HEK293 (cell line): ENCODE results near the gene PARD3.

Experiments
- CTCF ChIA-PET: fragments of 350-600 bp; formaldehyde crosslinking; extraction: SDS; loops from one replicate; lab custom pipeline; 2021; ENCODE audit warnings: antibody characterized with exemption; lab: Yijun Ruan, JAX
- POLR2A ChIA-PET: fragments of 300-600 bp; formaldehyde crosslinking; extraction: SDS; loops from one replicate; lab custom pipeline; 2020; ENCODE audit warnings: antibody characterized with exemption, inconsistent platforms; lab: Yijun Ruan, JAX
- H3K27ac ChIP-seq: fragments of 200-500 bp; sonication (Bioruptor generic); 2 replicates; pipeline ENCODE4 v1.5.1; 2014; ENCODE audit warnings: low read depth, low read length, control low read depth, inconsistent platforms; ENCODE audit errors: extremely low read depth
- H3K36me3 ChIP-seq, 2 experiments: fragments of 200-500 bp in 1 of 2; sonication (Bioruptor generic) in 1 of 2; 1 replicate in 1 of 2; 2 replicates in 1 of 2; pipeline ENCODE4 v1.5.1; 2014 to 2017; ENCODE audit warnings: inconsistent platforms in 2 of 2, low read length in 2 of 2; ENCODE audit not compliant: control insufficient read depth in 2 of 2, insufficient read depth in 1 of 2
- H3K4me1 ChIP-seq: fragments of 200-500 bp; sonication (Bioruptor generic); 2 replicates; pipeline ENCODE4 v1.5.1; 2014; ENCODE audit warnings: mild to moderate bottlenecking, low read length, inconsistent platforms; ENCODE audit not compliant: control insufficient read depth, insufficient read depth
- H3K4me3 ChIP-seq: 2 replicates; pipeline ENCODE4 v1.5.1; 2011; ENCODE audit warnings: low read depth, mild to moderate bottlenecking, control low read depth, low read length, moderate library complexity
- H3K9me3 ChIP-seq: fragments of 200-500 bp; sonication (Bioruptor generic); 2 replicates; pipeline ENCODE4 v1.5.1; 2014; ENCODE audit warnings: low read depth, low read length, inconsistent platforms; ENCODE audit not compliant: control insufficient read depth, insufficient read depth
- KLF10 ChIP-seq: fragments of 450-650 bp; IDR thresholded peaks from 2 replicates; pipeline ENCODE4 v1.5.1; 2018; ENCODE audit warnings: missing biosample characterization, mild to moderate bottlenecking, missing genetic modification characterization
- KLF16 ChIP-seq: fragments of 450-650 bp; formaldehyde crosslinking; IDR thresholded peaks from 2 replicates; pipeline ENCODE4 v1.5.1; 2017; ENCODE audit warnings: missing biosample characterization, missing genetic modification characterization
- KLF7 ChIP-seq: fragments of 450-650 bp; formaldehyde crosslinking; IDR thresholded peaks from 2 replicates; pipeline ENCODE4 v1.5.1; 2016; ENCODE audit warnings: missing biosample characterization, missing genetic modification characterization, borderline replicate concordance
- KLF9 ChIP-seq: fragments of 450-650 bp; formaldehyde crosslinking; IDR thresholded peaks from 2 replicates; pipeline ENCODE4 v1.5.1; 2016; ENCODE audit warnings: missing biosample characterization, missing genetic modification characterization, low read depth
- SCRT2 ChIP-seq: fragments of 450-650 bp; formaldehyde crosslinking; IDR thresholded peaks from 2 replicates; pipeline ENCODE4 v1.5.1; 2016; ENCODE audit warnings: missing biosample characterization, missing genetic modification characterization
- SP2 ChIP-seq: fragments of 450-650 bp; formaldehyde crosslinking; IDR thresholded peaks from 2 replicates; pipeline ENCODE4 v1.5.1; 2016; ENCODE audit warnings: missing biosample characterization, missing genetic modification characterization
- SP3 ChIP-seq: fragments of 450-650 bp; formaldehyde crosslinking; IDR thresholded peaks from 2 replicates; pipeline ENCODE4 v1.5.1; 2016; ENCODE audit warnings: missing biosample characterization, missing genetic modification characterization
- ZBTB8A ChIP-seq: fragments of 450-650 bp; formaldehyde crosslinking; IDR thresholded peaks from 2 replicates; pipeline ENCODE4 v1.5.1; 2016; ENCODE audit warnings: missing biosample characterization, missing genetic modification characterization
- ZNF133 ChIP-seq: fragments of 450-650 bp; formaldehyde crosslinking; IDR thresholded peaks from 2 replicates; pipeline ENCODE4 v1.5.1; 2016; ENCODE audit warnings: missing biosample characterization, missing genetic modification characterization
- ZNF155 ChIP-seq: fragments of 450-650 bp; formaldehyde crosslinking; IDR thresholded peaks from 2 replicates; pipeline ENCODE4 v1.5.1; 2016; ENCODE audit warnings: missing biosample characterization, missing genetic modification characterization
- ZNF214 ChIP-seq: fragments of 450-650 bp; formaldehyde crosslinking; IDR thresholded peaks from 2 replicates; pipeline ENCODE4 v1.5.1; 2017; ENCODE audit warnings: missing biosample characterization, mild to moderate bottlenecking, missing genetic modification characterization, borderline replicate concordance
- ZNF366 ChIP-seq: fragments of 450-650 bp; formaldehyde crosslinking; conservative IDR thresholded peaks from 2 replicates; pipeline ENCODE4 v1.5.1; 2016; ENCODE audit warnings: missing biosample characterization, missing genetic modification characterization
- ZNF510 ChIP-seq: fragments of 450-650 bp; formaldehyde crosslinking; IDR thresholded peaks from 2 replicates; pipeline ENCODE4 v1.5.1; 2018; ENCODE audit warnings: mild to moderate bottlenecking, missing genetic modification characterization, missing biosample characterization; ENCODE audit not compliant: insufficient replicate concordance
- ZNF544 ChIP-seq: fragments of 450-650 bp; formaldehyde crosslinking; IDR thresholded peaks from 2 replicates; pipeline ENCODE4 v1.5.0; 2017; ENCODE audit warnings: missing biosample characterization, missing genetic modification characterization
- ZNF549 ChIP-seq: fragments of 450-650 bp; IDR thresholded peaks from 2 replicates; pipeline ENCODE4 v1.5.1; 2018; ENCODE audit warnings: missing biosample characterization, missing genetic modification characterization, mild to moderate bottlenecking, inconsistent platforms, moderate library complexity
- ZNF621 ChIP-seq: fragments of 450-650 bp; formaldehyde crosslinking; IDR thresholded peaks from 2 replicates; pipeline ENCODE4 v1.5.1; 2017; ENCODE audit warnings: missing biosample characterization, missing genetic modification characterization
- ZNF654 ChIP-seq: fragments of 450-650 bp; formaldehyde crosslinking; IDR thresholded peaks from 2 replicates; pipeline ENCODE4 v1.5.1; 2016; ENCODE audit warnings: low read depth, missing biosample characterization, missing genetic modification characterization
- ZNF701 ChIP-seq: fragments of 450-650 bp; formaldehyde crosslinking; IDR thresholded peaks from 2 replicates; pipeline ENCODE4 v1.5.1; 2016; ENCODE audit warnings: missing biosample characterization, missing genetic modification characterization
- ZNF777 ChIP-seq: fragments of 450-650 bp; formaldehyde crosslinking; IDR thresholded peaks from 2 replicates; pipeline ENCODE4 v1.5.1; 2017; ENCODE audit warnings: missing biosample characterization, missing genetic modification characterization, borderline replicate concordance
- TF ChIP-seq, protein P1 (sequence below): fragments of 450-650 bp; IDR thresholded peaks from 2 replicates; pipeline ENCODE4 v1.5.1; 2018; ENCODE audit warnings: missing biosample characterization, mild to moderate bottlenecking, missing genetic modification characterization
- TF ChIP-seq, protein P2 (sequence below): fragments of 450-650 bp; formaldehyde crosslinking; IDR thresholded peaks from 2 replicates; pipeline ENCODE4 v1.5.1; 2016; ENCODE audit warnings: missing biosample characterization, missing genetic modification characterization, low read depth
- TF ChIP-seq, protein P3 (sequence below): fragments of 450-650 bp; formaldehyde crosslinking; IDR thresholded peaks from 2 replicates; pipeline ENCODE4 v1.5.1; 2016; ENCODE audit warnings: missing biosample characterization, missing genetic modification characterization
- TF ChIP-seq, protein P4 (sequence below): fragments of 450-650 bp; formaldehyde crosslinking; IDR thresholded peaks from 2 replicates; pipeline ENCODE4 v1.5.1; 2016; ENCODE audit warnings: missing biosample characterization, missing genetic modification characterization
- TF ChIP-seq, protein P5 (sequence below): fragments of 450-650 bp; IDR thresholded peaks from 2 replicates; pipeline ENCODE4 v1.5.1; 2018; ENCODE audit warnings: missing biosample characterization, missing genetic modification characterization
- TF ChIP-seq, protein P6 (sequence below): fragments of 450-650 bp; formaldehyde crosslinking; IDR thresholded peaks from 2 replicates; pipeline ENCODE4; 2016; ENCODE audit warnings: missing biosample characterization, missing genetic modification characterization

The PARD3 gene

DNA sequence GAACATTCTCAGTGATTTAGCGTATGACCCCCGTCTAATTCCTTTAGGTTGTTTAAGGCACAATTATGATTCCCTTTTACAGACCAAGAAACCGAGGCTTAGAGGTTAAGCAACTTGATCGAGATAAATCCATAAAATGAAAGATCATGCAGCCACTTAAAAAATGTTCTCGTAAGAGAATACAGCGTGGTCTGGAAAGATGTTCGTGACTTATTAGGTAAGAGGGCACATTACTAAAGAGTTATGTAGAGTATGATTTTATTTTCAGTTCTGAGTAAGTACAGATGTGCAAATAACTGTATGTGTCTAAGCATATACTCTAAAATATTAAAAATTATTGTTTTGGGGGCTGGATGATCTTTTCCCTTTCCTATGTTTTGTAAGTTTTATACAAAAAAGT lies 575.1 kb downstream of the PARD3 start:
- Histone ChIP-seq H3K27ac (no peak overlapping the region), H3K9me3 (no peaks in the 10 kb centered on the region), H3K36me3 (no peaks in the 10 kb centered on the region), H3K4me3 (no peak overlapping the region), H3K4me1 (no peaks in the 10 kb centered on the region)
- TF ChIP-seq, protein P1, sequence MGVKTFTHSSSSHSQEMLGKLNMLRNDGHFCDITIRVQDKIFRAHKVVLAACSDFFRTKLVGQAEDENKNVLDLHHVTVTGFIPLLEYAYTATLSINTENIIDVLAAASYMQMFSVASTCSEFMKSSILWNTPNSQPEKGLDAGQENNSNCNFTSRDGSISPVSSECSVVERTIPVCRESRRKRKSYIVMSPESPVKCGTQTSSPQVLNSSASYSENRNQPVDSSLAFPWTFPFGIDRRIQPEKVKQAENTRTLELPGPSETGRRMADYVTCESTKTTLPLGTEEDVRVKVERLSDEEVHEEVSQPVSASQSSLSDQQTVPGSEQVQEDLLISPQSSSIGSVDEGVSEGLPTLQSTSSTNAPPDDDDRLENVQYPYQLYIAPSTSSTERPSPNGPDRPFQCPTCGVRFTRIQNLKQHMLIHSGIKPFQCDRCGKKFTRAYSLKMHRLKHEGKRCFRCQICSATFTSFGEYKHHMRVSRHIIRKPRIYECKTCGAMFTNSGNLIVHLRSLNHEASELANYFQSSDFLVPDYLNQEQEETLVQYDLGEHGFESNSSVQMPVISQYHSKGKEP = no peak
- TF ChIP-seq, protein P2, sequence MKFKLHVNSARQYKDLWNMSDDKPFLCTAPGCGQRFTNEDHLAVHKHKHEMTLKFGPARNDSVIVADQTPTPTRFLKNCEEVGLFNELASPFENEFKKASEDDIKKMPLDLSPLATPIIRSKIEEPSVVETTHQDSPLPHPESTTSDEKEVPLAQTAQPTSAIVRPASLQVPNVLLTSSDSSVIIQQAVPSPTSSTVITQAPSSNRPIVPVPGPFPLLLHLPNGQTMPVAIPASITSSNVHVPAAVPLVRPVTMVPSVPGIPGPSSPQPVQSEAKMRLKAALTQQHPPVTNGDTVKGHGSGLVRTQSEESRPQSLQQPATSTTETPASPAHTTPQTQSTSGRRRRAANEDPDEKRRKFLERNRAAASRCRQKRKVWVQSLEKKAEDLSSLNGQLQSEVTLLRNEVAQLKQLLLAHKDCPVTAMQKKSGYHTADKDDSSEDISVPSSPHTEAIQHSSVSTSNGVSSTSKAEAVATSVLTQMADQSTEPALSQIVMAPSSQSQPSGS = no peak
- TF ChIP-seq KLF16 (tag by site-specific recombination) (no peak), ZNF621 (no peak), KLF9 (tag by site-specific recombination) (no peak), ZNF214 (tag by site-specific recombination) (no peak), ZNF701 (tag by site-specific recombination) (no peak), ZNF654 (tag by site-specific recombination) (no peak), ZBTB8A (tag by site-specific recombination) (no peak), ZNF549 (no peak), SCRT2 (tag by site-specific recombination) (no peak), ZNF777 (tag by site-specific recombination) (no peak), SP2 (no peak), ZNF155 (tag by site-specific recombination) (no peak), ZNF366 (tag by site-specific recombination) (no peak), ZNF544 (no peak)
- TF ChIP-seq, protein P3, sequence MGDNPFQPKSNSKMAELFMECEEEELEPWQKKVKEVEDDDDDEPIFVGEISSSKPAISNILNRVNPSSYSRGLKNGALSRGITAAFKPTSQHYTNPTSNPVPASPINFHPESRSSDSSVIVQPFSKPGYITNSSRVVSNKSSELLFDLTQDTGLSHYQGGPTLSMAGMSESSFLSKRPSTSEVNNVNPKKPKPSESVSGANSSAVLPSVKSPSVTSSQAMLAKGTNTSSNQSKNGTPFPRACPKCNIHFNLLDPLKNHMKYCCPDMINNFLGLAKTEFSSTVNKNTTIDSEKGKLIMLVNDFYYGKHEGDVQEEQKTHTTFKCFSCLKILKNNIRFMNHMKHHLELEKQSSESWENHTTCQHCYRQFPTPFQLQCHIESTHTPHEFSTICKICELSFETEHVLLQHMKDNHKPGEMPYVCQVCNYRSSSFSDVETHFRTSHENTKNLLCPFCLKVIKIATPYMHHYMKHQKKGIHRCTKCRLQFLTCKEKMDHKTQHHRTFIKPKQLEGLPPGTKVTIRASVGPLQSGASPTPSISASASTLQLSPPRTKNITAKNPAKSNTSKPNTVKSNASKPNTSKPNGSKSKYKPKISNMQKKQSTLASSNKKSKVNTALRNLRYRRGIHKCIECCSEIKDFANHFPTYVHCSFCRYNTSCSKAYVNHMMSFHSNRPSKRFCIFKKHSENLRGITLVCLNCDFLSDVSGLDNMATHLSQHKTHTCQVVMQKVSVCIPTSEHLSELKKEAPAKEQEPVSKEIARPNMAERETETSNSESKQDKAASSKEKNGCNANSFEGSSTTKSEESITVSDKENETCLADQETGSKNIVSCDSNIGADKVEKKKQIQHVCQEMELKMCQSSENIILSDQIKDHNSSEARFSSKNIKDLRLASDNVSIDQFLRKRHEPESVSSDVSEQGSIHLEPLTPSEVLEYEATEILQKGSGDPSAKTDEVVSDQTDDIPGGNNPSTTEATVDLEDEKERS (tag by site-specific recombination) = no peak
- TF ChIP-seq, protein P4, sequence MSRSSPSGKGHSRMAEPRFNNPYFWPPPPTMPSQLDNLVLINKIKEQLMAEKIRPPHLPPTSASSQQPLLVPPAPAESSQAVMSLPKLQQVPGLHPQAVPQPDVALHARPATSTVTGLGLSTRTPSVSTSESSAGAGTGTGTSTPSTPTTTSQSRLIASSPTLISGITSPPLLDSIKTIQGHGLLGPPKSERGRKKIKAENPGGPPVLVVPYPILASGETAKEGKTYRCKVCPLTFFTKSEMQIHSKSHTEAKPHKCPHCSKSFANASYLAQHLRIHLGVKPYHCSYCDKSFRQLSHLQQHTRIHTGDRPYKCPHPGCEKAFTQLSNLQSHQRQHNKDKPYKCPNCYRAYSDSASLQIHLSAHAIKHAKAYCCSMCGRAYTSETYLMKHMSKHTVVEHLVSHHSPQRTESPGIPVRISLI (tag by site-specific recombination) = no peak
- CTCF ChIA-PET = interaction anchor here (0.7 kb wide), 1 partner anchor 105 kb away, joined by 4 read pairs; no protein-coding TSS in a partner anchor
- POLR2A ChIA-PET = no interaction called here

DNA sequence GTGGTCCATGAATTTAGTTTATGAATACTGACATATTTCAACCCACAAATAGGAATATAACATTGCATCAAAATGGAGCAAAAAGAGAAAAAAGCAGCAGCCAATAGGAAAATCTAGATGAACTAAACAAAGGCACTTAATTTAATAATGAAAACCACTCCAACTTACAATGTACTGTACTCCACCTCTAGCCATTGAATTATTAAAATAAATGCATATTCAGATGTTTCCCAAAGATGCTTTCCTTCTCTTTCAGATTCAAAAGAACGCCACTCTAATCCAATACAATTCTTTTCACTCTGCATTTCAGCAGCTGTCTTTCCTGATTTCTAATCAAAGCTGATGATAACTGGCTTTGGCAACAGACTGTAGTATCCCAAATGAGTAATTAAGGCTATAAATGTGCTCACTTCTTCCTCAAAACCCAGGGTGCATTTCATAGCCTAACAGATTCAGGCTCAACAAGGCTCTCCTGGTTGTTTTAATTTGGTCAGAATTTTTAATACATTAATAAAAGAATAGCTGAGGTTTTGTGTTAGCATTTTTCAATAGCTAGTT lies 577.1 kb downstream of the PARD3 start:
- ChIA-PET POLR2A (no interaction called here), CTCF (no interaction called here)
- Histone ChIP-seq H3K36me3 (no peaks in the 10 kb centered on the region), H3K9me3 (no peaks in the 10 kb centered on the region), H3K4me1 (no peaks in the 10 kb centered on the region), H3K27ac (no peak overlapping the region), H3K4me3 (no peak overlapping the region)
- no peak for TF ChIP-seq KLF10 (tag by site-specific recombination)
- no peak for TF ChIP-seq ZNF133 (tag by site-specific recombination)
- no peak for TF ChIP-seq ZNF510 (tag by site-specific recombination)
- no peak for TF ChIP-seq SP3 (tag by site-specific recombination)
- TF ChIP-seq KLF7 (tag by site-specific recombination) = no peak
- TF ChIP-seq, protein P5, sequence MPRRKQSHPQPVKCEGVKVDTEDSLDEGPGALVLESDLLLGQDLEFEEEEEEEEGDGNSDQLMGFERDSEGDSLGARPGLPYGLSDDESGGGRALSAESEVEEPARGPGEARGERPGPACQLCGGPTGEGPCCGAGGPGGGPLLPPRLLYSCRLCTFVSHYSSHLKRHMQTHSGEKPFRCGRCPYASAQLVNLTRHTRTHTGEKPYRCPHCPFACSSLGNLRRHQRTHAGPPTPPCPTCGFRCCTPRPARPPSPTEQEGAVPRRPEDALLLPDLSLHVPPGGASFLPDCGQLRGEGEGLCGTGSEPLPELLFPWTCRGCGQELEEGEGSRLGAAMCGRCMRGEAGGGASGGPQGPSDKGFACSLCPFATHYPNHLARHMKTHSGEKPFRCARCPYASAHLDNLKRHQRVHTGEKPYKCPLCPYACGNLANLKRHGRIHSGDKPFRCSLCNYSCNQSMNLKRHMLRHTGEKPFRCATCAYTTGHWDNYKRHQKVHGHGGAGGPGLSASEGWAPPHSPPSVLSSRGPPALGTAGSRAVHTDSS = no peak
- TF ChIP-seq, protein P6, sequence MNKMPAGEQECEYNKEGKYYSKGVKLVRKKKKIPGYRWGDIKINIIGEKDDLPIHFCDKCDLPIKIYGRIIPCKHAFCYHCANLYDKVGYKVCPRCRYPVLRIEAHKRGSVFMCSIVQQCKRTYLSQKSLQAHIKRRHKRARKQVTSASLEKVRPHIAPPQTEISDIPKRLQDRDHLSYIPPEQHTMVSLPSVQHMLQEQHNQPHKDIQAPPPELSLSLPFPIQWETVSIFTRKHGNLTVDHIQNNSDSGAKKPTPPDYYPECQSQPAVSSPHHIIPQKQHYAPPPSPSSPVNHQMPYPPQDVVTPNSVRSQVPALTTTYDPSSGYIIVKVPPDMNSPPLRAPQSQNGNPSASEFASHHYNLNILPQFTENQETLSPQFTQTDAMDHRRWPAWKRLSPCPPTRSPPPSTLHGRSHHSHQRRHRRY (tag by site-specific recombination) = no peak
